BJ (cell line): ENCODE data around the gene SMIM32. TPM values are rescaled to one million over a fixed set of nuclear protein-coding genes. Genes with fewer than 3 reads are reported as not detected.

Experiments
- CTCF ChIA-PET: fragments of 350-600 bp; formaldehyde crosslinking; extraction: SDS; loops from one replicate; lab custom pipeline; 2021; ENCODE audit warnings: antibody characterized with exemption, inconsistent platforms; lab: Yijun Ruan, JAX
- POLR2A ChIA-PET: fragments of 300-600 bp; sonication (Branson Sonifier 250); formaldehyde crosslinking; extraction: SDS; loops from one replicate; lab custom pipeline; 2021; ENCODE audit warnings: antibody characterized with exemption; lab: Charles Lee
- DNase-seq: peaks from one replicate; pipeline ENCODE4 v3.0.0-alpha.2; 2011; ENCODE audit warnings: low read depth
- H3K27me3 ChIP-seq: 2 replicates; pipeline ENCODE4 v1.6.0; 2011; ENCODE audit warnings: low read length; ENCODE audit not compliant: control insufficient read depth, insufficient read depth
- H3K36me3 ChIP-seq: 2 replicates; pipeline ENCODE4 v1.5.1; 2011; ENCODE audit warnings: low read length; ENCODE audit not compliant: control insufficient read depth, insufficient read depth
- H3K4me3 ChIP-seq: 2 replicates; pipeline ENCODE4 v1.5.1; 2011; ENCODE audit warnings: low read depth, mild to moderate bottlenecking, control low read depth, low read length
- polyA plus RNA-seq: library from polyadenylated mRNA; depleted of rRNA; stranded (reverse); fragments of >200 nt; gene quantifications from 2 replicates; pipeline ENCODE4 v1.2.3, GENCODE V29; 2011
- TF ChIP-seq, protein P1 (sequence below): IDR thresholded peaks from 2 replicates; pipeline ENCODE4 v1.5.1; 2011; ENCODE audit warnings: low read depth, mild to moderate bottlenecking, control low read depth, inconsistent platforms, low read length, moderate library complexity; ENCODE audit not compliant: insufficient read depth

The SMIM32 gene
- polyA plus RNA-seq, 1 experiment = not detected

DNA sequence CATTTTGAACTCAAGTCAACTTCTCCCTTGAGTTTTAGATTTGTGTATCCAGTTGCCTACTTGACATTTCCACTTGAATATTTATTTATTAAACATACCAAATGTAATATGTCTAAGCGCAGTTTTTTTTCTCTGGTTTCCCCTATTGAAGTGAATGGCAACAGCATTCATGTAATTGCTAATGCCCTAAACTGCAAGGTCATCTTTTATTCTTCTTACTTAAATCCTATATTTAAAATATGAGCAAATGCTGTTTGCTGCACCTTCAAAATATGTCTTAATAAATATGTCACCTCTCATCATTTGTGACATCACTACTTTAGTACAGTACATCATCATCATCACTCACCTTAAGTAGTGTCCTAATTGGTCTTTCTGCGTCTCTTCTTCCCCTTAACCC, 37.9 kb downstream of the SMIM32 start:
- no peaks in the 10 kb centered on the region for H3K27me3 ChIP-seq
- no peak for DNase-seq
- no peaks in the 10 kb centered on the region; the same call in none of the 2 replicates for H3K36me3 ChIP-seq
- TF ChIP-seq, protein P1, sequence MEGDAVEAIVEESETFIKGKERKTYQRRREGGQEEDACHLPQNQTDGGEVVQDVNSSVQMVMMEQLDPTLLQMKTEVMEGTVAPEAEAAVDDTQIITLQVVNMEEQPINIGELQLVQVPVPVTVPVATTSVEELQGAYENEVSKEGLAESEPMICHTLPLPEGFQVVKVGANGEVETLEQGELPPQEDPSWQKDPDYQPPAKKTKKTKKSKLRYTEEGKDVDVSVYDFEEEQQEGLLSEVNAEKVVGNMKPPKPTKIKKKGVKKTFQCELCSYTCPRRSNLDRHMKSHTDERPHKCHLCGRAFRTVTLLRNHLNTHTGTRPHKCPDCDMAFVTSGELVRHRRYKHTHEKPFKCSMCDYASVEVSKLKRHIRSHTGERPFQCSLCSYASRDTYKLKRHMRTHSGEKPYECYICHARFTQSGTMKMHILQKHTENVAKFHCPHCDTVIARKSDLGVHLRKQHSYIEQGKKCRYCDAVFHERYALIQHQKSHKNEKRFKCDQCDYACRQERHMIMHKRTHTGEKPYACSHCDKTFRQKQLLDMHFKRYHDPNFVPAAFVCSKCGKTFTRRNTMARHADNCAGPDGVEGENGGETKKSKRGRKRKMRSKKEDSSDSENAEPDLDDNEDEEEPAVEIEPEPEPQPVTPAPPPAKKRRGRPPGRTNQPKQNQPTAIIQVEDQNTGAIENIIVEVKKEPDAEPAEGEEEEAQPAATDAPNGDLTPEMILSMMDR = no peak
- ChIA-PET POLR2A (no interaction called here), CTCF (no interaction called here)
- H3K4me3 ChIP-seq = no peak overlapping the region

DNA sequence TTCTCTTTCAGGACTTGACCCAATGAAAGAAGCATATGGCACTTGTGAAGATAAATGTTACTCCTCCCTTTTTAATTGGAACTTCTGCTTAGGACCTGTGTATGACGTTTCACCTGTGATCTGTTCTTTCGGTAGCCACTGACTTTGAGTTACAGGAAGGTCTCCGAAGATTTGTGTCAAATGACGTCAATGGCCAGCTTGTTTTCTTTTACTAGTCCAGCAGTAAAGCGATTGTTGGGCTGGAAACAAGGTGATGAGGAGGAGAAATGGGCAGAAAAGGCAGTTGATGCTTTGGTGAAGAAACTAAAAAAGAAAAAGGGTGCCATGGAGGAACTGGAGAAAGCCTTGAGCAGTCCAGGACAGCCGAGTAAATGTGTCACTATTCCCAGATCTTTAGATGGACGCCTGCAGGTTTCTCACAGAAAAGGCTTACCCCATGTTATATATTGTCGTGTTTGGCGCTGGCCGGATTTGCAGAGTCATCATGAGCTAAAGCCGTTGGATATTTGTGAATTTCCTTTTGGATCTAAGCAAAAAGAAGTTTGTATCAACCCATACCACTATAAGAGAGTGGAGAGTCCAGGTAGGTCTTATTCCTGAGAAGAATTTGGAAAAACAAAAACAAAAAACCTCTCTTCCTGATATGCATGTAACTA, 39.3 kb downstream of the SMIM32 start:
- ChIA-PET POLR2A (no interaction called here), CTCF (interaction anchor here (0.6 to 1.2 kb wide), 3 partner anchors 11 to 229 kb away, joined by 3 read pairs; no protein-coding TSS in a partner anchor)
- TF ChIP-seq, protein P1 = no peak
- no peak overlapping the region for H3K4me3 ChIP-seq
- no peaks in the 10 kb centered on the region; the same call in none of the 2 replicates for H3K36me3 ChIP-seq
- no peak for DNase-seq
- no peaks in the 10 kb centered on the region for H3K27me3 ChIP-seq

DNA sequence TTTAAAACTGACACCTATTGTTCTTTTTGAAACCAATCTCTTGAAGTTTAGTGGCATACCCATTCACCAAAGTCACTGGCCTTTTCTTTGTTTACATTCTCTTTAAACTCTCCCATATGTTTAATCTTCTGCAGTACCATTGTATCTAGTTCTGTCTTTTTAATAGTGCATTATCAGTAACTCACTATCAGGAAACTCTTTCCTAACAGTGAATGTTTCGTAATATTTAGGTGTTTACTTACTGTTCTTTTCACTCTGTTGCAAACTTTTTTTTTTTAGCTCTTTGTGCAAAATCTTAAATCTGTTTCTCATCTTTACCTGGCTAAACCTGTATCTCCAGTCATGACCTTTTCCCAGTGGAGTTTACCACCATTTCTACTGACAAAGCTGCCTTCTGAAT, 43.1 kb downstream of the SMIM32 start:
- H3K4me3 ChIP-seq = no peak overlapping the region
- DNase-seq = no peak
- H3K27me3 ChIP-seq = no peaks in the 10 kb centered on the region
- H3K36me3 ChIP-seq = no peaks in the 10 kb centered on the region; the same call in none of the 2 replicates
- TF ChIP-seq, protein P1 = no peak
- POLR2A ChIA-PET = no interaction called here
- CTCF ChIA-PET = no interaction called here

DNA sequence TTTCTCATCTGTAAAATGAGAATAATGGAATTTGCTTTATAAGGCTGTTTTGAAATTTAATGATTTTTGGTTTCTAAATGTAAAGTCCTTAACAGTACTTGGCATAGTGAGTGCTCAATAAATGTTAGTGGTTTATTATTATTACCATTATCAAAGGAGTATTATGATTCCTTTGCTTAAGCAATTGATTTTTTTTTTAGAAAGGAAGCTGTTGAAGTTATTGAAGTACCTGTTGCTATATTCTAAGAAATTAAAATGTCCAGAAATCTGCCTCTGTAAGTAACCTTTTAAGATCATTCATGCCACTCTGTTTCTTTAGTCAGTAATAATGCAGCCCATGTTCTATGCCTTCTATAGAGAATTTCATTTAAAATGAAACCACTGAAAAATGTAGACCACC, 45.3 kb downstream of the SMIM32 start:
- no peaks in the 10 kb centered on the region for H3K36me3 ChIP-seq
- ChIA-PET CTCF (interaction anchor here (1.9 kb wide), 1 partner anchor 9 kb away, joined by 5 read pairs; no protein-coding TSS in a partner anchor), POLR2A (no interaction called here)
- DNase-seq = no peak
- TF ChIP-seq, protein P1 = no peak
- no peaks in the 10 kb centered on the region for H3K27me3 ChIP-seq
- no peak overlapping the region for H3K4me3 ChIP-seq

DNA sequence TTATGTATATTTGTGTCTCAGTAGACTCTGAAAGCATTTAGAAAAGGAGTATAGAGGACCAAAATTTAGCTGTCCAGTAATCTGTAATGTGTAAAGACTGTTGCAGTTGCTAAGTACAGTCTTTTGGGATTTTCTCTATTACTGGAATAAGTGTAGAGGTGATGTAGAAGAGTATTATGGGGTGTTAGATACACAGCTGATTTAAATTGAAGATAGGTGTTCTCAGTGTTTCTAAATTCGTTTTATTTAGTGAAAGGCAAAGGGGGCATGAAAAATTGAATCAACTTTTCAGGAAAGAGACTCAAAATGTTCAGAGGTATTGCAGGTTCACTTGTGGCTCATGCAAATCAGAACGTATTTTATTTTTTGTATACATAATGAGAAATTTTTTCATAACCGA, 46.8 kb downstream of the SMIM32 start:
- POLR2A ChIA-PET = no interaction called here
- H3K36me3 ChIP-seq = no peaks in the 10 kb centered on the region
- TF ChIP-seq, protein P1 = no peak
- H3K27me3 ChIP-seq = no peaks in the 10 kb centered on the region
- CTCF ChIA-PET = interaction anchor here (0.7 kb wide), 1 partner anchor 10 kb away, joined by 3 read pairs; no protein-coding TSS in a partner anchor
- no peak overlapping the region for H3K4me3 ChIP-seq
- DNase-seq = no peak
